Gastroesophageal sphincter (tissue), 4 donors: ENCODE data around the gene UPB1. TPM values are rescaled to one million over a fixed set of nuclear protein-coding genes. Genes with fewer than 3 reads are reported as not detected.
A peak's percentile ranks its signal among the peaks of the same experiment; 100 is the strongest.

Experiments
- ATAC-seq: fragments of 150-250 bp; one replicate; pipeline ENCODE4 v1.9.1; 2016; ENCODE audit warnings: mild to moderate bottlenecking, moderate library complexity
- H3K27ac ChIP-seq, 4 donors: fragments of 200-600 bp; sonication (generic) in 3 of 4; 1 replicate in 3 of 4; 2 replicates in 1 of 4; pipeline ENCODE4 v1.5.1; 2016 to 2019
- H3K27me3 ChIP-seq: fragments of 200-600 bp; sonication (generic); one replicate; pipeline ENCODE4 v1.5.1; 2019
- H3K36me3 ChIP-seq, 2 donors: fragments of 200-600 bp; sonication (generic); one replicate each; pipeline ENCODE4 v1.5.1; 2019; ENCODE audit warnings: control low read depth in 1 of 2
- H3K4me1 ChIP-seq, 3 donors: fragments of 200-600 bp; sonication (generic); 1 replicate in 2 of 3; 2 replicates in 1 of 3; pipeline ENCODE4 v1.5.1; 2016 to 2019; ENCODE audit warnings: control low read depth in 2 of 3
- H3K4me3 ChIP-seq, 2 donors: fragments of 200-600 bp; sonication (generic); one replicate each; pipeline ENCODE4 v1.5.1; 2019; ENCODE audit warnings: mild to moderate bottlenecking in 1 of 2, moderate library complexity in 1 of 2
- H3K9me3 ChIP-seq, 3 donors: fragments of 200-600 bp; sonication (generic); one replicate each; pipeline ENCODE4 v1.5.1; 2017 to 2019; ENCODE audit warnings: control low read depth in 2 of 3
- EP300 ChIP-seq: sonication (generic); formaldehyde crosslinking; IDR thresholded peaks from one replicate; pipeline ENCODE4 v1.6.1; 2017; ENCODE audit warnings: antibody characterized with exemption, mild to moderate bottlenecking
- POLR2A ChIP-seq, 2 donors: fragments of 450-650 bp; IDR thresholded peaks; one replicate each; pipeline ENCODE4 v1.6.1; 2017; ENCODE audit warnings: antibody characterized with exemption in 2 of 2, mild to moderate bottlenecking in 2 of 2, moderate library complexity in 1 of 2
- POLR2AphosphoS5 ChIP-seq: sonication (generic); formaldehyde crosslinking; IDR thresholded peaks from one replicate; pipeline ENCODE4 v1.6.1; 2017; ENCODE audit warnings: antibody characterized with exemption
- WGBS, 2 donors: methylation state at CpG; one replicate each; pipeline ENCODE4 v1.1.5; 2018; ENCODE audit warnings: low coverage in 1 of 2; 5-methylcytosine and 5-hydroxymethylcytosine counted together
- total RNA-seq, 4 donors: library from RNA; depleted of rRNA; stranded (reverse); fragments of >200 nt; gene quantifications; one replicate each; pipeline ENCODE4 v1.1.0, GENCODE V29; 2016
- TF ChIP-seq, protein P1 (sequence below), 4 experiments: fragments of 200-600 bp in 2 of 4; fragments of 450-650 bp in 2 of 4; sonication (generic) in 1 of 4; IDR thresholded peaks; one replicate each; pipeline ENCODE4 v1.5.1; 2017 to 2019; ENCODE audit warnings: antibody characterized with exemption in 4 of 4, mild to moderate bottlenecking in 2 of 4, moderate library complexity in 2 of 4

UPB1 gene
- total RNA-seq, 4 donors from 2014 or later: 0.13 to 0.93 (median 0.50) TPM; not detected in 1

DNA sequence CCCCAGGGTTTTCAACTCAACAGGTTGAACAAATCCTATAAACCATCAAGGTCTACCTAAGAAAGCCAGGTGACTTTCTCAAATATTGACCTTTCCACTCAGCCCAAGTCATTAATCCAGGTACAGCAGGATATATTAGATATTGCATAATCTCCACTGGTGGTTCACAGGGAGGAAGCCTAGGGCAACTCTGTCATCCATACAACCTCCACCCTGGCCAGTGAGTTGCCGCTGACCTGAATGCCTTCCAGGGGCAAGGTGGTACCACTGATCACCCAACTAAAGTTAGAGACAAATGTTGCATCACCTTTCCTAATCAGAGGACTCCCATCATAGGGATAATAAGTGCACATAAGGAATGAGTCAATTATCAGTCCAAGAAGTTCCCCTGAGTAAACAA, 36.9 kb downstream of the UPB1 start:
- WGBS, 2 donors: 100% methylated on average over 1 of the region's 1 CpG
- Histone ChIP-seq H3K27me3 (no peaks in the 10 kb centered on the region), H3K4me1 (no peaks in the 10 kb centered on the region), H3K27ac (no peak overlapping the region), H3K9me3 (no peaks in the 10 kb centered on the region), H3K36me3 (no peaks in the 10 kb centered on the region), H3K4me3 (no peak overlapping the region)
- TF ChIP-seq EP300 (no peak), POLR2A (IDR thresholded peaks at IDR 0.05) (no peak), POLR2AphosphoS5 (no peak)
- TF ChIP-seq, protein P1, sequence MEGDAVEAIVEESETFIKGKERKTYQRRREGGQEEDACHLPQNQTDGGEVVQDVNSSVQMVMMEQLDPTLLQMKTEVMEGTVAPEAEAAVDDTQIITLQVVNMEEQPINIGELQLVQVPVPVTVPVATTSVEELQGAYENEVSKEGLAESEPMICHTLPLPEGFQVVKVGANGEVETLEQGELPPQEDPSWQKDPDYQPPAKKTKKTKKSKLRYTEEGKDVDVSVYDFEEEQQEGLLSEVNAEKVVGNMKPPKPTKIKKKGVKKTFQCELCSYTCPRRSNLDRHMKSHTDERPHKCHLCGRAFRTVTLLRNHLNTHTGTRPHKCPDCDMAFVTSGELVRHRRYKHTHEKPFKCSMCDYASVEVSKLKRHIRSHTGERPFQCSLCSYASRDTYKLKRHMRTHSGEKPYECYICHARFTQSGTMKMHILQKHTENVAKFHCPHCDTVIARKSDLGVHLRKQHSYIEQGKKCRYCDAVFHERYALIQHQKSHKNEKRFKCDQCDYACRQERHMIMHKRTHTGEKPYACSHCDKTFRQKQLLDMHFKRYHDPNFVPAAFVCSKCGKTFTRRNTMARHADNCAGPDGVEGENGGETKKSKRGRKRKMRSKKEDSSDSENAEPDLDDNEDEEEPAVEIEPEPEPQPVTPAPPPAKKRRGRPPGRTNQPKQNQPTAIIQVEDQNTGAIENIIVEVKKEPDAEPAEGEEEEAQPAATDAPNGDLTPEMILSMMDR (IDR thresholded peaks at IDR 0.05): no peak
- ATAC-seq: no peak

DNA sequence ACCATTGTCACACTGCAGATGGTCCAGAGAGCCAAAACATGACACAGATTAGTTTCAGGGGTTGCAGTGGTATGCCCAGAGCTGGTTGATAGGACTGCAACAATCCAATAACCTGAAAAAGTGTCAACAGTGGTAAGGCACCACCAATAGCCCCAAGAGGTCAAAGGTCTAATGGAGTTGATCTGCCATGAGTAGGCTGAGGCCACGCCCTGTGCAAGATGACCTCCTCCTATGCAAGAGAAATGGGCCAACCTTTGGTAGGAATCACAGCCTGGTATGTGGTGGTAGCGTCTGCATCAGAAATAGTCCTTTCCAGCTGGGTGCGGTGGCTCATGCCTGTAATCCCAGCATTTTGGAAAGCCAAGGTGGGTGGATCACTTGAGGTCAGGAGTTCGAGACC, 40.2 kb downstream of the UPB1 start:
- no peak overlapping the region for H3K27ac ChIP-seq
- H3K4me3 ChIP-seq: no peak overlapping the region
- H3K4me1 ChIP-seq: no peaks in the 10 kb centered on the region
- no peaks in the 10 kb centered on the region for H3K27me3 ChIP-seq
- H3K9me3 ChIP-seq: no peaks in the 10 kb centered on the region
- 80 to 100% methylated on average over 1 to 3 of the region's 4 CpGs for WGBS, 2 donors
- TF ChIP-seq EP300: no peak
- no peak for TF ChIP-seq POLR2A (IDR thresholded peaks at IDR 0.05)
- TF ChIP-seq, protein P1 (IDR thresholded peaks at IDR 0.05): no peak
- no peak for TF ChIP-seq POLR2AphosphoS5
- peaks cover 0 to 20% of the 10 kb centered on the region in 2 donors for H3K36me3 ChIP-seq
- no peak for ATAC-seq

GRCh38 chr22:24536089-24536488, 41.0 kb downstream of the UPB1 start:
- H3K27me3 ChIP-seq: no peaks in the 10 kb centered on the region
- TF ChIP-seq POLR2AphosphoS5: no peak
- no peak for TF ChIP-seq POLR2A (IDR thresholded peaks at IDR 0.05)
- TF ChIP-seq, protein P1 (IDR thresholded peaks at IDR 0.05): no peak
- TF ChIP-seq EP300: no peak
- ATAC-seq: no peak

GRCh38 chr22:24540470-24540869, 45.3 kb downstream of the UPB1 start:
- Histone ChIP-seq H3K36me3 (peaks cover 0 to 69% of the 10 kb centered on the region in 2 donors), H3K27ac (no peak overlapping the region), H3K9me3 (no peaks in the 10 kb centered on the region), H3K4me1 (peaks cover 0 to 36% (median 7%) of the 10 kb centered on the region in 3 donors), H3K27me3 (no peaks in the 10 kb centered on the region), H3K4me3 (no peak overlapping the region)
- peak; percentile 16 for ATAC-seq
- 73 to 82% methylated on average over 1 to 2 of the region's 2 CpGs for WGBS, 2 donors
- TF ChIP-seq, protein P1 (IDR thresholded peaks at IDR 0.05): no peak
- TF ChIP-seq POLR2AphosphoS5 (no peak), EP300 (no peak), POLR2A (IDR thresholded peaks at IDR 0.05) (no peak)

More at GRCh38 chr22:24536089-24536488, 41.0 kb downstream of the UPB1 start:
- no peak overlapping the region for H3K4me3 ChIP-seq
- H3K27ac ChIP-seq: no peak overlapping the region
- WGBS, 2 donors: 80 to 87% methylated on average over 2 to 3 of the region's 3 CpGs
- no peaks in the 10 kb centered on the region for H3K9me3 ChIP-seq
- peaks cover 0 to 27% of the 10 kb centered on the region in 2 donors for H3K36me3 ChIP-seq
- H3K4me1 ChIP-seq: no peaks in the 10 kb centered on the region

DNA sequence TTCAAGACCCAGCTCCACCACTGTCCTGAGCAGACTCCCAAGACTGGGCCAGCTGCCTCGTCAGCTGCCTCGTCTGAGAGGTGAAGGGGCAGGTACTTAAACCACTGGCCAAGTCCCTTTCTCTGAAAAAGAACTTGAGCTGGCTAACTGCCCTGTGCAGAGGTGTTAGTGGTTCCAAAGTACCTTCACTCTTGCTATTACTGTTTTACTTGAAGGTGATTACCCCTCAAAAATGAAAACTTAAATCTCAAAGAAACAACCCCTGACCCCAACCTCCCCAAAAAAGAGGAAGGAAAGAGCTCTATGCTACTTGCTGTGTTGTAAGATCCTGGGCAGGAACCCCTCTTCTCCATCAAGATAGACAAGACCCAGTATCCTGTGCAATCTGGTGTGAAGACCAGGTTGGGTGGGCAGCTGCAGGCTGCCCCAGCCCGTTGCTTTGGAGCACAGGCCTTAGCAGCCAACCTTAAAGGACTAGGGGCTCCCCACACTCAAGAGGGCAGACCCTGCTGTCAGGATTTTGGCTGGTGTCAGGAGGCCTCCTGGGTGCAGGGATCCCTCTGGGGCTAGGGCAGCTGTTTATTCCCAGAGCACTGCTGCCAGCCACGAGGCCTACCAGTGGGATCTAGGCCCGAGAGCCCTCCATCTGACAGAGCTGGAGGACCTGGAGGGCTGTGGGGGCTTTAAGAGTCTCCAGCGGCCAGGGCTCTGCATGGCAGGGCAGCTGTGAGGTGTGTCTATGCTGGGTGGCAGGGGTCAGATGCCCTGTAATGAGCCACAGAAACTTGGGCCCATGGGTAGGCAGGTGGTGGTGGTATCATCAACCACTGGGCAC, 46.8 kb downstream of the UPB1 start:
- 42 to 58% methylated on average over 2 of the region's 6 CpGs for WGBS, 2 donors
- peaks cover 0 to 41% (median 7%) of the 10 kb centered on the region in 3 donors for H3K4me1 ChIP-seq
- peaks cover 0 to 81% of the 10 kb centered on the region in 2 donors for H3K36me3 ChIP-seq
- H3K27me3 ChIP-seq: no peaks in the 10 kb centered on the region
- TF ChIP-seq EP300 (no peak), POLR2A (IDR thresholded peaks at IDR 0.05) (no peak), POLR2AphosphoS5 (no peak)
- TF ChIP-seq, protein P1 (IDR thresholded peaks at IDR 0.05): no peak
- H3K4me3 ChIP-seq: no peak overlapping the region
- H3K9me3 ChIP-seq: no peaks in the 10 kb centered on the region
- ATAC-seq: no peak
- H3K27ac ChIP-seq: no peak overlapping the region
